OCI-LY3 (cell line): ENCODE results near the gene GDF2.

Experiments used
- EZH2phosphoT487 ChIP-seq: fragments of 200-600 bp; shearing (Covaris generic); IDR thresholded peaks from 2 replicates; pipeline ENCODE4 v1.6.1; 2018; ENCODE audit warnings: antibody characterized with exemption, mixed run types, low read depth
- TF ChIP-seq, protein P1 (sequence below): fragments of 200-600, 300-600 bp; sonication (generic); IDR thresholded peaks from 2 replicates; pipeline ENCODE4 v1.5.1; 2014; ENCODE audit warnings: antibody characterized with exemption, low read length, low read depth

- TF ChIP-seq, protein P1, sequence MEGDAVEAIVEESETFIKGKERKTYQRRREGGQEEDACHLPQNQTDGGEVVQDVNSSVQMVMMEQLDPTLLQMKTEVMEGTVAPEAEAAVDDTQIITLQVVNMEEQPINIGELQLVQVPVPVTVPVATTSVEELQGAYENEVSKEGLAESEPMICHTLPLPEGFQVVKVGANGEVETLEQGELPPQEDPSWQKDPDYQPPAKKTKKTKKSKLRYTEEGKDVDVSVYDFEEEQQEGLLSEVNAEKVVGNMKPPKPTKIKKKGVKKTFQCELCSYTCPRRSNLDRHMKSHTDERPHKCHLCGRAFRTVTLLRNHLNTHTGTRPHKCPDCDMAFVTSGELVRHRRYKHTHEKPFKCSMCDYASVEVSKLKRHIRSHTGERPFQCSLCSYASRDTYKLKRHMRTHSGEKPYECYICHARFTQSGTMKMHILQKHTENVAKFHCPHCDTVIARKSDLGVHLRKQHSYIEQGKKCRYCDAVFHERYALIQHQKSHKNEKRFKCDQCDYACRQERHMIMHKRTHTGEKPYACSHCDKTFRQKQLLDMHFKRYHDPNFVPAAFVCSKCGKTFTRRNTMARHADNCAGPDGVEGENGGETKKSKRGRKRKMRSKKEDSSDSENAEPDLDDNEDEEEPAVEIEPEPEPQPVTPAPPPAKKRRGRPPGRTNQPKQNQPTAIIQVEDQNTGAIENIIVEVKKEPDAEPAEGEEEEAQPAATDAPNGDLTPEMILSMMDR, result no peak
- no peak for TF ChIP-seq EZH2phosphoT487
Observed at GRCh38 chr10:47357911-47358310, 35.7 kb downstream of the GDF2 start.
